ENCODE measurements around the gene REPIN1.

DNA sequence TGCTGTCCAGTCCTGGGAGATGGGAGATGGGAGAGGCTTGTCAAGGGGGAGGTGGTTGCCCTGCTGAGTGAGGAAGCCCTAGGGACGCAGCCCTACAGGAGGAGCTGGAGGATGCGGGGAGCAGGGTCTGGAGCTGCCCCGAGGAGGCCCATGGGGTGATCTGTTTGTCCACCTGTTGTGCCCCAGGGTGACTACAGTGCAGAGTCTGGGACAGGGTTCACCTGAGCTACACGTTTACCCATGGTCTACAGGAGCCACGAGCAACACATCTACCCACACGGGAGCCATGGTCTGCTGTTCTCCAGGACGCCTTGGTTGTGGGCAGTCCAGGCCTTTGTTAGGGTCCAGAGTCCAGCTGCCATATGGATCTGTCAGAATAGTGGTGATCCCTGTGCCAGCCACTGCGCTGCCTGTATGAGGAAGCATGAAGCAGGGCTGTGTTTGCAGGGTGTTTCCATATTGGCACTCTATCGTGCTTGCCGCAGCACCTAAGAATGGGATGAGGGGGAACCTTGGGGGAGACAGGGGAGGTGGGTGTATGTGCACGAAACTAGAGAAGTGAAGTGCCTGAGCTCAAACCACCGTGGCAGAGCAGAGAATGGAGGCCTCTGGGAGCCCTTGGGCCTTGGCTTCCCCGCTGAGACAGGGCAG lies 34.2 kb downstream of the REPIN1 start:
- TF ChIP-seq, protein P1, sequence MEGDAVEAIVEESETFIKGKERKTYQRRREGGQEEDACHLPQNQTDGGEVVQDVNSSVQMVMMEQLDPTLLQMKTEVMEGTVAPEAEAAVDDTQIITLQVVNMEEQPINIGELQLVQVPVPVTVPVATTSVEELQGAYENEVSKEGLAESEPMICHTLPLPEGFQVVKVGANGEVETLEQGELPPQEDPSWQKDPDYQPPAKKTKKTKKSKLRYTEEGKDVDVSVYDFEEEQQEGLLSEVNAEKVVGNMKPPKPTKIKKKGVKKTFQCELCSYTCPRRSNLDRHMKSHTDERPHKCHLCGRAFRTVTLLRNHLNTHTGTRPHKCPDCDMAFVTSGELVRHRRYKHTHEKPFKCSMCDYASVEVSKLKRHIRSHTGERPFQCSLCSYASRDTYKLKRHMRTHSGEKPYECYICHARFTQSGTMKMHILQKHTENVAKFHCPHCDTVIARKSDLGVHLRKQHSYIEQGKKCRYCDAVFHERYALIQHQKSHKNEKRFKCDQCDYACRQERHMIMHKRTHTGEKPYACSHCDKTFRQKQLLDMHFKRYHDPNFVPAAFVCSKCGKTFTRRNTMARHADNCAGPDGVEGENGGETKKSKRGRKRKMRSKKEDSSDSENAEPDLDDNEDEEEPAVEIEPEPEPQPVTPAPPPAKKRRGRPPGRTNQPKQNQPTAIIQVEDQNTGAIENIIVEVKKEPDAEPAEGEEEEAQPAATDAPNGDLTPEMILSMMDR (IDR thresholded peaks at IDR 0.05) = no peak
- TF ChIP-seq POLR2A (IDR thresholded peaks at IDR 0.05) = no peak

Measured in adrenal gland (tissue), 5 donors.